ENCODE data around the gene TRIP4. TPM values are rescaled to one million over a fixed set of nuclear protein-coding genes. Genes with fewer than 3 reads are reported as not detected.
"Not testable (repeated sequence)": the region's sequence is repeated elsewhere in the genome, so short reads cannot be mapped to it uniquely, and the experiment has no call there.

The TRIP4 gene
- polyA plus RNA-seq (ENCODE audit: insufficient read length in 4 of 4) = 10 to 100 TPM; 34.7 to 51.5 (median 42.0) TPM

DNA sequence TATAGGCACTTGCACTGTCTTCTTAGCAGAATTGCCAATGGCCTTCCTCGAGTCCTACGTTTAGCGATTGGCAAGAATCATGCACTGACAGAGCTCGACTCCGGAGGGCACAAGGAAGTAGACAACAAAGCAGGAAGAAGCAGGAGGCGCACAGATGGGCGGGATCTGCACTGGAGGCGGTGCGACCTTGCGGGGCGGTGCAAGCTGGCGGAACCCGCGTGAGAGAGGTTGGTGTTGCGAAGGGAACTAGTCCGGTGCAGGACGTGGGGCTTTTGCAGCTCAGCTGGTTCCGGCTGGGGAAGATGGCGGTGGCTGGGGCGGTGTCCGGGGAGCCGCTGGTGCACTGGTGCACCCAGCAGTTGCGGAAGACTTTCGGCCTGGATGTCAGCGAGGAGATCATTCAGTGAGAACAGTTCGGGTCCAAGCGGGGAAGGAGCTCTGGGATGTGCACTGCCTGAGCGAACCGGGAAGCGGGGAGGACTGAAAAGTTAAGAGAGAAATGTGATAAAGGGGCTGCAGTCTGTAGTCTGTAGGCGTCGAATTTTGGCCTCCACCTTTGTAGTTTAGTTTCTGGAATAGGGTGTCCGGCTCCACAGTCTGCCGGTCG is at the start of gene TRIP4:
Gene TRIP4 (plus strand): TSS at position 275 of the 607 bp plus-strand sequence. CDS start 28 bp downstream, at position 303.
- peak; percentile 72 to 89 (median 80) for DNase-seq (ENCODE audit: low read depth in 4 of 4, low spot score in 2 of 4)

- DNase-seq (ENCODE audit: low read depth in 4 of 4, low spot score in 2 of 4) = no peak
Observed at GRCh38 chr15:64340355-64340754, 47.3 kb upstream of the TRIP4 start.

DNA sequence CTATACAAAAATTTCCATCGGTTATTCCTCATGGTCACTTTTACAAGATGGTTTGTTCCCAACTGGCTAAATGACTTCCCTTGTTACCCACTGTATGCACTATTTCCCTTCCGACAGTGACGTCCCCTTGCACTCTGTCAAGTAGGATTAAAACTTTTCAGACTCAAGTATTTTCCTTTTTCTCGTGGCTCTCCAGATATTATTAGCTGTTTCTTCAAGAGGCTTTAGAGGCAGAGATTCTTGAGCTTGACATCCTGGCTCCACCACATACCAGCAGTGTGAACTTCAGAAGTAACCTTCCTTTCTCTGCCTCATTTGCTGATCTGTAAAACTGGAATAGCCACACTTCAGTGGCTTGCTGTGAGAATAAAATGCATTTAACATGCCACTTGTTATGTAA is 45.7 kb upstream of the TRIP4 start:
- no peak for DNase-seq (ENCODE audit: low read depth in 4 of 4, low spot score in 2 of 4)

GRCh38 chr15:64343222-64343621 is 44.4 kb upstream of the TRIP4 start:
- no peak for DNase-seq (ENCODE audit: low read depth in 4 of 4, low spot score in 2 of 4)

DNA sequence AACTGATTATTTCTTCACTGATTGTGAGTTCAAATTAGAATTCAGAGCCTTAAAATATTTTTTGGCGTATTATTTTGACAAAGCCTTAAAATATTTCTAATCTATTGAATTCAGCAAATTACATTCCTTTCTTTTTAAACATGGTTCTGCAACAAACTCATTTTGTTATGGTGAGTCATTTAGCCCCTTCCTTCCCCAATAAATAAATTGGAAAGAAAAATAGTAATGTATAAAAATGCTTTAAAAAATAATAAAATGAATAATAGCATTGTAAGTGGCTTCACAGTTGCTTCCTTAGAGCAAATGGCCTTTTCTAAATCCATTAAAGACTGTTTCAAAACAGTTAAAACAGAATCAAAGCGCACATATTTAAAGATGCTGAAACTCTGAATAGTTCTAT is 43.8 kb upstream of the TRIP4 start:
- no peak for DNase-seq (ENCODE audit: low read depth in 4 of 4, low spot score in 2 of 4)

DNA sequence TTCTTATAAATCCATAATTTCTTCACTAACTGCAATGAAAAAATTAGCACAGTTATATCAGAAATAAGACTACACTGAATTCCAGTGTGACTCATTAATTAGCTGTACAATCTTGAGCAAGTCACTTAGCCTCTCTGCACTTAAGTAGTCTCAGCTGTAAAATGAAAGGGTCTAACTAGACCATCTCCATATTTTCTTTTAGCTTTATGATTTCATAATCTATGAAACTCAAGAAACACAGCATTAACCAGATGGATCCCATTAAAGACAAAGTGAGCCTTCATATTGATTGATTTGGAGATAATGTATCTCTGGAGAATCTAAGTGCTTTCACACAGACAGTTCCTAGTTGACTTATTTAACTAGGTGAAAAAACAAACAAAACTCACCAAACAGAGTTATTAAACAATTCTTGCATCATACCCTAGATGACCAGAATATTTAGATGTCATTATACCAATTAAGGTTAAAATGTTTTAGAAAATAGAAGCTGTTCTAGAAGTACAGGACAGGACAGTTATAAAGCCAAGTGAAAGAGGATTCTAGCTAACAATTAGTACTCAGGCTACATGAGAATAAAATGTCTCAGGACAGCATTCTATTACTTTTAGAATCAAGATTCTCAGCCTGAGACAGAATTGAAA is 42.9 kb upstream of the TRIP4 start:
- DNase-seq (ENCODE audit: low read depth in 4 of 4, low spot score in 2 of 4) = no peak

DNA sequence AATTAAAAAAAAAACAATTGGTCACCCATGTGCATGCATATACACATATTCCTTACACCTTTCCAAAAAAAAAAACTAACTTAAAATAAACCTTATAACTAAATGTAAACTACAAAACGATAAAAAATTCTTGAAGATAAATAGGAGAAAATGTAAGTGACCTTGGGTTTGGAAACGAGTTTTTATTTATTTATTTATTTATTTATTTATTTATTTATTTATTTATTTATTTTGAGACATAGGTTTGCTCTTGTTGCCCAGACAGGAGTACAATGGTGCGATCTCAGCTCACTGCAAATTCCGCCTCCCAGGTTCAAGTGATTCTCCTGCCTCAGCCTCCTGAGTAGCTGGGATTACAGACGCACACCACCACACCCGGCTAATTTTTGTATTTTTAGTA is 41.4 kb upstream of the TRIP4 start:
- DNase-seq (ENCODE audit: low read depth in 4 of 4, low spot score in 2 of 4) = not testable (repeated sequence)

GRCh38 chr15:64348455-64348854 is 39.2 kb upstream of the TRIP4 start:
- DNase-seq (ENCODE audit: low read depth in 4 of 4, low spot score in 2 of 4) = no peak

GRCh38 chr15:64349375-64349774 is 38.3 kb upstream of the TRIP4 start:
- no peak for DNase-seq (ENCODE audit: low read depth in 4 of 4, low spot score in 2 of 4)

- DNase-seq (ENCODE audit: low read depth in 4 of 4, low spot score in 2 of 4) = no peak
Observed at GRCh38 chr15:64351265-64351664, 36.4 kb upstream of the TRIP4 start.

GRCh38 chr15:64354688-64355344 is 32.8 kb upstream of the TRIP4 start:
- DNase-seq (ENCODE audit: low read depth in 4 of 4, low spot score in 2 of 4) = peak in 1 of 4 donors; percentile 11

DNA sequence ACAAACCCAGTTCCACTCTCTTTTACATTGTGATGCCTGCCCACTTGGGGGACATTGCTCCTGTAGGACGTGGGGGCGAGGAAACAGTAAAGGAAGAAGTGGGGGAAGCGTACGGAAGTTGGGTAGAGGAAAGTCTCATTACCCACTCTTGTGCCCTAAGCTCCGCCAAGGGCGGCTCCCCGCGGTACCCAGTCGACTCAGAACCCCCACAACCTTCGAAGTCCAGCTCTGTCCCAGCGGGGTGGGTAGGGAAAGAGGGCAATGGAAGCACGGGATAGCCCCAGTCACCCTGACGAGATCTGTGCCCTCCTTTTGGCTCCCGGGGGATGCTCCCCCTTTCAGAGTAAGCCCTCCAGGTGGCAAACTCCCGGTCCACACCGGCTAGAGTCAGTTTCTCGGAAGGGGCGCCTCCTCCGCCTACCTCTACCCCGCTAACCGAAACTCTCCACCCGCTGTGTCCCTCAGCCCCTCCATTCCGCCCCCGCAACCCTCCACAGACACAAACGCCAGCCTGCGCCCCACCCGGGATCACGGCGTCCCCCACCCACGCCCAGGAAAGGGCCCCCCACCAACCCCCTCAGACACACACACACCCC is 32.2 kb upstream of the TRIP4 start:
- DNase-seq (ENCODE audit: low read depth in 4 of 4, low spot score in 2 of 4) = peak in 3 of 4 donors; percentile 12 to 15 (median 14)

DNA sequence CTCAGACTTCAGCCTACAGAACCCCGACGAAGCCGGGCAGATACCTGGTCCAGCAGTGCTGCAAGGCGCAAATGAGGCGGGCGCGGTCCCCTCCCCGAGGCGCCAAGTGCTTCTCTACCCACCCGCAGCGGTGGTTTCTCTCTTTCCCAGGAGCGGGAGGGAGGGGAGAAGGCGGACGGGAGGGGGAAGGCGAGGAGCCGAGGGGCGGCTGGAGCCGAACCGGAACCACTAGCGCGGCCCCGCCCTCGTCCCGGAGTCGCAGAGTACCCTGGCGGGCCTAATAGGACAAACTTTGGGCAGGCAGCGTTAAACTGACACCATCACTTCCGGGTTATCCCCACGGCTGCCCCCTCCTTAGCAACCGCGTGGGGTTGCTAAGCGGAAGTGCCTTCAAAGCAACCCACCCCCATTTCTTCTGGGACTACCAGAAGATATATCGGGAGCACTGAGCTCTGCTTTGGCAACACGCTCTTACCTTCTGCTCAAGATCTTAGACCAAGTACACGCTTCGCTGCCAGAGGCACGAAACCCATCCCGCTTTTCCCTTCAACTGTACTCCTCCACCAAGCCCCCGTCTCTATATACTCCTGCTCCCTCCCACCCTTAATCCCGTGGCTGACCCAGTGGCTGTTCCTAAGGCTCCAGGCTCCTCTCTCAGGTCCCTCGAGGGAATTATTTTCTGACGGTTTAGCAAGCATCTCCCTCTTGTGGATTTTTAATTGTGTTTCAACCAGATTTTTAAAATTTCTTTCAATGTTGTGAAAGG is 31.5 kb upstream of the TRIP4 start, which contains the start of gene CSNK1G1:
Gene CSNK1G1 (minus strand): TSS at position 230 of the 766 bp plus-strand sequence. CDS start 55,674 bp downstream, outside the sequence.
- DNase-seq (ENCODE audit: low read depth in 4 of 4, low spot score in 2 of 4) = peak; percentile 92 to 97 (median 95)

GRCh38 chr15:64356710-64357040 is 31.0 kb upstream of the TRIP4 start:
- no peak for DNase-seq (ENCODE audit: low read depth in 4 of 4, low spot score in 2 of 4)

GRCh38 chr15:64361259-64361658 is 26.4 kb upstream of the TRIP4 start:
- no peak for DNase-seq (ENCODE audit: low read depth in 4 of 4, low spot score in 2 of 4)

- DNase-seq (ENCODE audit: low read depth in 4 of 4, low spot score in 2 of 4) = no peak
Observed at GRCh38 chr15:64369078-64369607, 18.5 kb upstream of the TRIP4 start.

GRCh38 chr15:64371383-64371782 is 16.3 kb upstream of the TRIP4 start:
- not testable (repeated sequence) for DNase-seq (ENCODE audit: low read depth in 4 of 4, low spot score in 2 of 4)

DNA sequence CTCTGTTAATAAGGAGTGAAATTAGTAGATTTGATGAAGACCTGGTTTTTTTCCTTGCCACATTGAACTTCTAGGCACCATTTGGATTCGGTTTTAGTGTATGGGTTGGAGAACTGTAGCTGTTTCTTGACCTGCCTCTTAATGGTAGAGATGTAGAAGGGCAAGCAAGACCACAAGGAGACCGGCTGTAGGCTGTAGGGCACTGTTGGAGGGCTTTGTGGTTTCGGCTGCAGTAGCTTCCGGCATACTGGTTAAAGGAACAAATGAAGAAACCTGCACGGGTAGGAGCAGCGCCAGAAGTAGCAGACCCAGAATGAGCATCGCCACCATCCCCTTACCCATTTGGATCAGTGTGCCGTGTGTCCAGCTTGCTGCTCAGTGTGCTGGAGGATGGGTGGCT is 14.3 kb upstream of the TRIP4 start:
- DNase-seq (ENCODE audit: low read depth in 4 of 4, low spot score in 2 of 4) = no peak

- DNase-seq (ENCODE audit: low read depth in 4 of 4, low spot score in 2 of 4) = no peak
Observed at GRCh38 chr15:64379216-64379960, 8.2 kb upstream of the TRIP4 start.

All from left renal cortex interstitium (tissue), 4 donors.